HUES64 (cell line): ENCODE measurements around the gene RPUSD4.

Experiments used
- H3K27ac ChIP-seq: 2 replicates; pipeline ENCODE4 v1.7.0; 2013; ENCODE audit warnings: low read depth, low read length, inconsistent platforms
- H3K27me3 ChIP-seq: 2 replicates; pipeline ENCODE4 v1.6.1; 2013; ENCODE audit warnings: mild to moderate bottlenecking, low read length; ENCODE audit not compliant: insufficient read depth
- H3K36me3 ChIP-seq: 2 replicates; pipeline ENCODE4 v1.6.1; 2013; ENCODE audit warnings: mild to moderate bottlenecking, low read length; ENCODE audit not compliant: insufficient read depth
- H3K4me1 ChIP-seq: 2 replicates; pipeline ENCODE4 v1.6.1; 2013; ENCODE audit warnings: mild to moderate bottlenecking, low read length, moderate library complexity; ENCODE audit not compliant: insufficient read depth
- H3K4me3 ChIP-seq: 2 replicates; pipeline ENCODE4 v1.5.1; 2013; ENCODE audit warnings: mild to moderate bottlenecking, low read length, moderate library complexity
- H3K9ac ChIP-seq: 2 replicates; pipeline ENCODE4 v1.6.1; 2013; ENCODE audit warnings: mild to moderate bottlenecking, low read depth, low read length
- H3K9me3 ChIP-seq: 2 replicates; pipeline ENCODE4 v1.6.1; 2013; ENCODE audit warnings: low read depth, low read length; ENCODE audit not compliant: insufficient read depth
- WGBS: fragments of 150-250, 120-280 bp; methylation state at CpG from one replicate; pipeline ENCODE4 v1.1.7; 2013; ENCODE audit warnings: missing lambda C conversion rate; 5-methylcytosine and 5-hydroxymethylcytosine counted together

The RPUSD4 gene

GRCh38 chr11:126231725-126232459 is 20.4 kb upstream of the RPUSD4 start:
- H3K4me1 ChIP-seq: no peaks in the 10 kb centered on the region
- H3K9ac ChIP-seq: no peak overlapping the region
- H3K27ac ChIP-seq: no peak overlapping the region
- peaks cover 20% of the 10 kb centered on the region for H3K36me3 ChIP-seq
- 96% methylated on average over 6 of the region's 6 CpGs for WGBS
- H3K27me3 ChIP-seq: no peaks in the 10 kb centered on the region
- H3K9me3 ChIP-seq: no peaks in the 10 kb centered on the region
- H3K4me3 ChIP-seq: no peak overlapping the region

GRCh38 chr11:126229858-126230540 is 18.5 kb upstream of the RPUSD4 start:
- H3K9ac ChIP-seq: no peak overlapping the region
- H3K27me3 ChIP-seq: no peaks in the 10 kb centered on the region
- no peak overlapping the region for H3K27ac ChIP-seq
- no peak overlapping the region for H3K4me3 ChIP-seq
- H3K36me3 ChIP-seq: peaks cover 8% of the 10 kb centered on the region; the same call in 1 of the 2 replicates
- H3K4me1 ChIP-seq: no peaks in the 10 kb centered on the region
- WGBS: 87% methylated on average over 3 of the region's 3 CpGs
- peaks cover 9% of the 10 kb centered on the region for H3K9me3 ChIP-seq

GRCh38 chr11:126226334-126227084 is 15.1 kb upstream of the RPUSD4 start:
- no peaks in the 10 kb centered on the region for H3K4me1 ChIP-seq
- H3K4me3 ChIP-seq: no peak overlapping the region
- peaks cover 16% of the 10 kb centered on the region for H3K9me3 ChIP-seq
- H3K36me3 ChIP-seq: peaks cover 5% of the 10 kb centered on the region; the same call in 1 of the 2 replicates
- WGBS: 96% methylated on average over 10 of the region's 15 CpGs
- no peak overlapping the region for H3K27ac ChIP-seq
- H3K27me3 ChIP-seq: no peaks in the 10 kb centered on the region
- H3K9ac ChIP-seq: no peak overlapping the region

GRCh38 chr11:126225295-126225665 is 13.8 kb upstream of the RPUSD4 start:
- WGBS: 100% methylated on average over 2 of the region's 2 CpGs
- H3K4me1 ChIP-seq: no peaks in the 10 kb centered on the region
- H3K9me3 ChIP-seq: peaks cover 16% of the 10 kb centered on the region
- H3K36me3 ChIP-seq: peaks cover 5% of the 10 kb centered on the region; the same call in 1 of the 2 replicates
- no peak overlapping the region for H3K9ac ChIP-seq
- H3K27ac ChIP-seq: no peak overlapping the region
- H3K27me3 ChIP-seq: no peaks in the 10 kb centered on the region
- H3K4me3 ChIP-seq: no peak overlapping the region

- H3K4me3 ChIP-seq: no peak overlapping the region
- peaks cover 2% of the 10 kb centered on the region; the same call in 1 of the 2 replicates for H3K36me3 ChIP-seq
- no peaks in the 10 kb centered on the region for H3K4me1 ChIP-seq
- peaks cover 16% of the 10 kb centered on the region for H3K9me3 ChIP-seq
- H3K9ac ChIP-seq: no peak overlapping the region
- no peaks in the 10 kb centered on the region for H3K27me3 ChIP-seq
- 91% methylated on average over 6 of the region's 6 CpGs for WGBS
- no peak overlapping the region for H3K27ac ChIP-seq
Measured at GRCh38 chr11:126224647-126225294, 13.3 kb upstream of the RPUSD4 start.

GRCh38 chr11:126219547-126219946 is 8.1 kb upstream of the RPUSD4 start:
- Histone ChIP-seq H3K9me3 (peaks cover 2% of the 10 kb centered on the region; the same call in 1 of the 2 replicates), H3K27ac (no peak overlapping the region), H3K27me3 (no peaks in the 10 kb centered on the region), H3K9ac (no peak overlapping the region), H3K36me3 (no peaks in the 10 kb centered on the region), H3K4me3 (no peak overlapping the region), H3K4me1 (no peaks in the 10 kb centered on the region)
- whole genome bisulfite sequencing: 70% methylated on average over 4 of the region's 4 CpGs

GRCh38 chr11:126217491-126217890 is 6.0 kb upstream of the RPUSD4 start:
- H3K27ac ChIP-seq: no peak overlapping the region
- H3K9ac ChIP-seq: no peak overlapping the region
- H3K36me3 ChIP-seq: no peaks in the 10 kb centered on the region
- no peak overlapping the region for H3K4me3 ChIP-seq
- no peaks in the 10 kb centered on the region for H3K4me1 ChIP-seq
- no peaks in the 10 kb centered on the region for H3K9me3 ChIP-seq
- H3K27me3 ChIP-seq: no peaks in the 10 kb centered on the region
- 75% methylated on average over 1 of the region's 1 CpG for WGBS

GRCh38 chr11:126216526-126217305 is 5.3 kb upstream of the RPUSD4 start:
- WGBS: 93% methylated on average over 6 of the region's 6 CpGs
- H3K27me3 ChIP-seq: no peaks in the 10 kb centered on the region
- H3K36me3 ChIP-seq: no peaks in the 10 kb centered on the region
- H3K4me3 ChIP-seq: no peak overlapping the region
- no peaks in the 10 kb centered on the region for H3K4me1 ChIP-seq
- H3K9me3 ChIP-seq: no peaks in the 10 kb centered on the region
- no peak overlapping the region for H3K27ac ChIP-seq
- no peak overlapping the region for H3K9ac ChIP-seq

GRCh38 chr11:126214841-126215240 is 3.4 kb upstream of the RPUSD4 start:
- 76% methylated on average over 5 of the region's 6 CpGs for WGBS

GRCh38 chr11:126214441-126214840 is 3.0 kb upstream of the RPUSD4 start:
- Histone ChIP-seq H3K36me3 (peaks cover 11% of the 10 kb centered on the region), H3K27ac (no peak overlapping the region), H3K27me3 (no peaks in the 10 kb centered on the region), H3K9me3 (no peaks in the 10 kb centered on the region), H3K4me1 (no peaks in the 10 kb centered on the region), H3K9ac (no peak overlapping the region), H3K4me3 (no peak overlapping the region)
- WGBS: 92% methylated on average over 1 of the region's 2 CpGs

More at GRCh38 chr11:126214841-126215240, 3.4 kb upstream of the RPUSD4 start:
- Histone ChIP-seq H3K4me3 (no peak overlapping the region), H3K4me1 (no peaks in the 10 kb centered on the region), H3K27ac (no peak overlapping the region), H3K9ac (no peak overlapping the region), H3K27me3 (no peaks in the 10 kb centered on the region), H3K9me3 (no peaks in the 10 kb centered on the region), H3K36me3 (peaks cover 7% of the 10 kb centered on the region)
